Activated CD4-positive, alpha-beta T cell treated with anti-CD3 and anti-CD28 coated beads, Interleukin-2, amount 10 ng/mL, durations not matched to agents 7 days and 5 days (primary cell): ENCODE measurements around the gene ITSN1. TPM values are rescaled to one million over a fixed set of nuclear protein-coding genes. Genes with fewer than 3 reads are reported as not detected.

Experiments used
- CTCF ChIA-PET: fragments of 350-600 bp; sonication (Branson Sonifier 250); formaldehyde crosslinking; loops from one replicate; lab custom pipeline; 2021; ENCODE audit warnings: antibody characterized with exemption; lab: Charles Lee
- POLR2A ChIA-PET: fragments of 350-600 bp; sonication (Branson Sonifier 250); formaldehyde crosslinking; loops from one replicate; lab custom pipeline; 2021; ENCODE audit warnings: antibody characterized with exemption; lab: Charles Lee
- DNase-seq: peaks from one replicate; pipeline ENCODE4 v3.0.0-alpha.2; 2020
- H3K27ac Mint-ChIP-seq: one replicate; pipeline ENCODE4 v1.8.0; 2021; ENCODE audit warnings: mild to moderate bottlenecking, moderate library complexity, mixed read lengths
- H3K27me3 Mint-ChIP-seq: one replicate; pipeline ENCODE4 v1.8.0; 2021; ENCODE audit warnings: mixed read lengths
- H3K36me3 Mint-ChIP-seq: one replicate; pipeline ENCODE4 v1.8.0; 2021; ENCODE audit warnings: low read depth, mixed read lengths
- H3K4me1 Mint-ChIP-seq: one replicate; pipeline ENCODE4 v1.8.0; 2021; ENCODE audit warnings: mixed read lengths
- H3K4me3 Mint-ChIP-seq: one replicate; pipeline ENCODE4 v1.8.0; 2021; ENCODE audit warnings: mild to moderate bottlenecking, moderate library complexity, mixed read lengths
- H3K9me3 Mint-ChIP-seq: one replicate; pipeline ENCODE4 v1.8.0; 2021; ENCODE audit warnings: mixed read lengths
- total RNA-seq, 2 experiments: library from RNA; stranded (reverse); gene quantifications; one replicate each; pipeline ENCODE4 v1.2.3, GENCODE V29; 2021

Gene ITSN1
- total RNA-seq, 2 experiments from 2014 or later = 3.0 to 3.3 TPM

GRCh38 chr21:33820798-33821197, 178.5 kb downstream of the ITSN1 start:
- no peaks in the 10 kb centered on the region for H3K36me3 Mint-ChIP-seq
- ChIA-PET POLR2A (no interaction called here), CTCF (interaction anchor here (0.7 kb wide), 1 partner anchor 23 kb away, joined by 5 read pairs; no protein-coding TSS in a partner anchor)
- H3K27ac Mint-ChIP-seq = no peak overlapping the region
- no peaks in the 10 kb centered on the region for H3K27me3 Mint-ChIP-seq
- H3K4me3 Mint-ChIP-seq = no peak overlapping the region
- no peak for DNase-seq
- no peaks in the 10 kb centered on the region for H3K4me1 Mint-ChIP-seq
- no peaks in the 10 kb centered on the region for H3K9me3 Mint-ChIP-seq

GRCh38 chr21:33821503-33822322, 179.4 kb downstream of the ITSN1 start:
- H3K36me3 Mint-ChIP-seq = no peaks in the 10 kb centered on the region
- H3K27ac Mint-ChIP-seq = no peak overlapping the region
- H3K27me3 Mint-ChIP-seq = no peaks in the 10 kb centered on the region
- DNase-seq = no peak
- H3K9me3 Mint-ChIP-seq = no peaks in the 10 kb centered on the region
- no peak overlapping the region for H3K4me3 Mint-ChIP-seq
- POLR2A ChIA-PET = no interaction called here
- CTCF ChIA-PET = no interaction called here
- H3K4me1 Mint-ChIP-seq = no peaks in the 10 kb centered on the region

GRCh38 chr21:33824156-33824941, 182.0 kb downstream of the ITSN1 start:
- Mint-ChIP-seq H3K4me1 (no peaks in the 10 kb centered on the region), H3K4me3 (no peak overlapping the region), H3K27ac (no peak overlapping the region), H3K9me3 (no peaks in the 10 kb centered on the region), H3K36me3 (no peaks in the 10 kb centered on the region), H3K27me3 (no peaks in the 10 kb centered on the region)
- ChIA-PET POLR2A (no interaction called here), CTCF (no interaction called here)
- no peak for DNase-seq

- CTCF ChIA-PET = no interaction called here
- H3K27me3 Mint-ChIP-seq = no peaks in the 10 kb centered on the region
- POLR2A ChIA-PET = no interaction called here
- H3K36me3 Mint-ChIP-seq = no peaks in the 10 kb centered on the region
- H3K9me3 Mint-ChIP-seq = no peaks in the 10 kb centered on the region
- H3K4me1 Mint-ChIP-seq = no peaks in the 10 kb centered on the region
- no peak overlapping the region for H3K4me3 Mint-ChIP-seq
- DNase-seq = no peak
- H3K27ac Mint-ChIP-seq = no peak overlapping the region
Measured at GRCh38 chr21:33825419-33825818, 183.1 kb downstream of the ITSN1 start.

- POLR2A ChIA-PET = no interaction called here
Measured at GRCh38 chr21:33825915-33826314, 183.6 kb downstream of the ITSN1 start.

GRCh38 chr21:33828083-33828482, 185.8 kb downstream of the ITSN1 start:
- Mint-ChIP-seq H3K4me1 (no peaks in the 10 kb centered on the region), H3K27ac (no peak overlapping the region), H3K27me3 (no peaks in the 10 kb centered on the region), H3K4me3 (no peak overlapping the region), H3K36me3 (no peaks in the 10 kb centered on the region), H3K9me3 (no peaks in the 10 kb centered on the region)
- ChIA-PET CTCF (no interaction called here), POLR2A (no interaction called here)
- DNase-seq = no peak

More at GRCh38 chr21:33825915-33826314, 183.6 kb downstream of the ITSN1 start:
- no peaks in the 10 kb centered on the region for H3K27me3 Mint-ChIP-seq
- DNase-seq = no peak
- no peaks in the 10 kb centered on the region for H3K9me3 Mint-ChIP-seq
- H3K4me1 Mint-ChIP-seq = no peaks in the 10 kb centered on the region
- CTCF ChIA-PET = interaction anchor here (0.6 kb wide), 1 partner anchor 19 kb away, joined by 3 read pairs; no protein-coding TSS in a partner anchor
- no peak overlapping the region for H3K27ac Mint-ChIP-seq
- H3K4me3 Mint-ChIP-seq = no peak overlapping the region
- no peaks in the 10 kb centered on the region for H3K36me3 Mint-ChIP-seq

- H3K27me3 Mint-ChIP-seq = no peaks in the 10 kb centered on the region
- H3K4me3 Mint-ChIP-seq = no peak overlapping the region
- no peaks in the 10 kb centered on the region for H3K9me3 Mint-ChIP-seq
- no peaks in the 10 kb centered on the region for H3K4me1 Mint-ChIP-seq
- ChIA-PET POLR2A (no interaction called here), CTCF (no interaction called here)
- no peaks in the 10 kb centered on the region for H3K36me3 Mint-ChIP-seq
- no peak overlapping the region for H3K27ac Mint-ChIP-seq
- DNase-seq = no peak
Measured at GRCh38 chr21:33828577-33828976, 186.3 kb downstream of the ITSN1 start.

- Mint-ChIP-seq H3K9me3 (no peaks in the 10 kb centered on the region), H3K4me1 (no peaks in the 10 kb centered on the region), H3K36me3 (no peaks in the 10 kb centered on the region), H3K27me3 (no peaks in the 10 kb centered on the region), H3K27ac (no peak overlapping the region), H3K4me3 (no peak overlapping the region)
- ChIA-PET POLR2A (no interaction called here), CTCF (no interaction called here)
- no peak for DNase-seq
Measured at GRCh38 chr21:33829844-33830243, 187.5 kb downstream of the ITSN1 start.

GRCh38 chr21:33831962-33832659, 189.8 kb downstream of the ITSN1 start:
- no peak overlapping the region for H3K27ac Mint-ChIP-seq
- no peaks in the 10 kb centered on the region for H3K36me3 Mint-ChIP-seq
- no peaks in the 10 kb centered on the region for H3K4me1 Mint-ChIP-seq
- ChIA-PET POLR2A (no interaction called here), CTCF (interaction anchor here (0.5 to 1.1 kb wide), 2 partner anchors 30 to 770 kb away, joined by 3 read pairs; no protein-coding TSS in a partner anchor)
- no peak for DNase-seq
- no peaks in the 10 kb centered on the region for H3K9me3 Mint-ChIP-seq
- H3K27me3 Mint-ChIP-seq = no peaks in the 10 kb centered on the region
- no peak overlapping the region for H3K4me3 Mint-ChIP-seq

GRCh38 chr21:33834801-33835500, 192.7 kb downstream of the ITSN1 start:
- ChIA-PET CTCF (no interaction called here), POLR2A (no interaction called here)
- Mint-ChIP-seq H3K27me3 (no peaks in the 10 kb centered on the region), H3K4me3 (no peak overlapping the region), H3K9me3 (no peaks in the 10 kb centered on the region), H3K4me1 (no peaks in the 10 kb centered on the region), H3K36me3 (no peaks in the 10 kb centered on the region), H3K27ac (no peak overlapping the region)
- DNase-seq = no peak

- ChIA-PET CTCF (no interaction called here), POLR2A (no interaction called here)
- DNase-seq = no peak
- Mint-ChIP-seq H3K27ac (no peak overlapping the region), H3K4me3 (no peak overlapping the region), H3K9me3 (no peaks in the 10 kb centered on the region), H3K4me1 (no peaks in the 10 kb centered on the region), H3K36me3 (no peaks in the 10 kb centered on the region), H3K27me3 (no peaks in the 10 kb centered on the region)
Measured at GRCh38 chr21:33835920-33836319, 193.6 kb downstream of the ITSN1 start.

GRCh38 chr21:33836408-33836807, 194.1 kb downstream of the ITSN1 start:
- no peak for DNase-seq
- Mint-ChIP-seq H3K27me3 (no peaks in the 10 kb centered on the region), H3K27ac (no peak overlapping the region), H3K9me3 (no peaks in the 10 kb centered on the region), H3K36me3 (no peaks in the 10 kb centered on the region), H3K4me1 (no peaks in the 10 kb centered on the region), H3K4me3 (no peak overlapping the region)
- ChIA-PET POLR2A (no interaction called here), CTCF (no interaction called here)
